RWPE2 (cell line): ENCODE data around the gene TTLL13.

ENCODE experiments used
- ATAC-seq: fragments of 200-7000 bp; cut with Tn5 transposase; 3 replicates; pipeline ENCODE4 v1.9.1; 2021; ENCODE audit warnings: low read depth
- DNase-seq: peaks from one replicate; pipeline ENCODE4 v3.0.0-alpha.2; 2020; ENCODE audit warnings: low spot score
- H3K27ac ChIP-seq: fragments of 450-650 bp; 2 replicates; pipeline ENCODE4 v1.5.1; 2017; ENCODE audit warnings: mild to moderate bottlenecking; ENCODE audit not compliant: poor library complexity, severe bottlenecking
- H3K27me3 ChIP-seq: fragments of 250-450 bp; sonication (Bioruptor Pico); 2 replicates; pipeline ENCODE4 v1.5.1; 2021; ENCODE audit warnings: mild to moderate bottlenecking, moderate library complexity; ENCODE audit not compliant: insufficient read depth, poor library complexity, severe bottlenecking
- H3K36me3 ChIP-seq: fragments of 250-450 bp; sonication (Bioruptor Pico); 2 replicates; pipeline ENCODE4 v1.5.1; 2020; ENCODE audit warnings: low read depth, mild to moderate bottlenecking, moderate library complexity
- H3K4me1 ChIP-seq: fragments of 250-450 bp; sonication (Bioruptor Pico); 2 replicates; pipeline ENCODE4 v1.5.1; 2021; ENCODE audit warnings: mild to moderate bottlenecking, moderate library complexity; ENCODE audit not compliant: insufficient read depth, poor library complexity, severe bottlenecking
- H3K4me3 ChIP-seq: fragments of 250-450 bp; sonication (Bioruptor Pico); 2 replicates; pipeline ENCODE4 v1.5.1; 2021; ENCODE audit warnings: mild to moderate bottlenecking, moderate library complexity; ENCODE audit not compliant: severe bottlenecking
- H3K9me3 ChIP-seq: fragments of 250-450 bp; sonication (Bioruptor Pico); 2 replicates; pipeline ENCODE4 v1.5.1; 2021; ENCODE audit warnings: mild to moderate bottlenecking, moderate library complexity; ENCODE audit not compliant: severe bottlenecking
- TF ChIP-seq, protein P1 (sequence below): fragments of 450-650 bp; IDR thresholded peaks from one replicate; pipeline ENCODE4 v1.5.1; 2017; ENCODE audit warnings: mild to moderate bottlenecking, moderate library complexity; ENCODE audit not compliant: poor library complexity, severe bottlenecking

TTLL13 gene

DNA sequence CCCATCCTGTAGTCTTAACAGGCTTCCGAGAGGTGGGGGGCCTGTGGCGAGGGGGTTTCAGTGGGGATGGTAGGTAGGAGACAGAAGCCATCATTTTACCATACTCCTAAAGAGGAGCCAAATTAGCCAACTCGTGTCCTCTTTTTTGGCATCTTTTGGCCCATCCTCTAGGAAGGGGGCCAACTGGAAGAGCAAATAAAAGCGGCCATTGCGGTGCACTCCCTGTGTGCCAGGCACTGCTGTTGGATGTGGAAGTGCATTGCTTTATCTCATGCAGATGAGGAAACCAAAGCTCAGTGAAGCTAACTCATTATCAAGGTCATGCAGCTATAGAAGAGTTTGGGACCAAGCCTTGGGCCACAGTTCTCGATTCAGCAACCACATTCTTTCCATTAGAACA lies 42.1 kb upstream of the TTLL13 start:
- H3K9me3 ChIP-seq, result no peaks in the 10 kb centered on the region
- DNase-seq, result no peak
- peaks cover 69% of the 10 kb centered on the region for H3K4me1 ChIP-seq
- TF ChIP-seq, protein P1, sequence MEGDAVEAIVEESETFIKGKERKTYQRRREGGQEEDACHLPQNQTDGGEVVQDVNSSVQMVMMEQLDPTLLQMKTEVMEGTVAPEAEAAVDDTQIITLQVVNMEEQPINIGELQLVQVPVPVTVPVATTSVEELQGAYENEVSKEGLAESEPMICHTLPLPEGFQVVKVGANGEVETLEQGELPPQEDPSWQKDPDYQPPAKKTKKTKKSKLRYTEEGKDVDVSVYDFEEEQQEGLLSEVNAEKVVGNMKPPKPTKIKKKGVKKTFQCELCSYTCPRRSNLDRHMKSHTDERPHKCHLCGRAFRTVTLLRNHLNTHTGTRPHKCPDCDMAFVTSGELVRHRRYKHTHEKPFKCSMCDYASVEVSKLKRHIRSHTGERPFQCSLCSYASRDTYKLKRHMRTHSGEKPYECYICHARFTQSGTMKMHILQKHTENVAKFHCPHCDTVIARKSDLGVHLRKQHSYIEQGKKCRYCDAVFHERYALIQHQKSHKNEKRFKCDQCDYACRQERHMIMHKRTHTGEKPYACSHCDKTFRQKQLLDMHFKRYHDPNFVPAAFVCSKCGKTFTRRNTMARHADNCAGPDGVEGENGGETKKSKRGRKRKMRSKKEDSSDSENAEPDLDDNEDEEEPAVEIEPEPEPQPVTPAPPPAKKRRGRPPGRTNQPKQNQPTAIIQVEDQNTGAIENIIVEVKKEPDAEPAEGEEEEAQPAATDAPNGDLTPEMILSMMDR, result no peak
- peaks cover 91% of the 10 kb centered on the region for H3K36me3 ChIP-seq
- no peaks in the 10 kb centered on the region for H3K27me3 ChIP-seq
- no peak overlapping the region for H3K4me3 ChIP-seq
- ATAC-seq, result no peak
- H3K27ac ChIP-seq, result peak overlapping the region; percentile 98

GRCh38 chr15:90208356-90208755 lies 41.0 kb upstream of the TTLL13 start:
- TF ChIP-seq, protein P1, result no peak
- Histone ChIP-seq H3K9me3 (no peaks in the 10 kb centered on the region), H3K4me3 (no peak overlapping the region), H3K4me1 (peaks cover 71% of the 10 kb centered on the region), H3K36me3 (peaks cover 91% of the 10 kb centered on the region), H3K27me3 (no peaks in the 10 kb centered on the region), H3K27ac (peak overlapping the region; percentile 98)
- DNase-seq (no peak), ATAC-seq (no peak)

- no peak for DNase-seq
- Histone ChIP-seq H3K4me3 (no peak overlapping the region), H3K9me3 (no peaks in the 10 kb centered on the region), H3K4me1 (peaks cover 66% of the 10 kb centered on the region), H3K27ac (peak overlapping the region; percentile 98), H3K27me3 (no peaks in the 10 kb centered on the region), H3K36me3 (peaks cover 91% of the 10 kb centered on the region)
- TF ChIP-seq, protein P1, result no peak
- ATAC-seq, result no peak
These were observed 39.8 kb upstream of the TTLL13 start for GRCh38 chr15:90209591-90209990.

- Histone ChIP-seq H3K36me3 (peaks cover 91% of the 10 kb centered on the region), H3K4me3 (no peak overlapping the region), H3K4me1 (peaks cover 58% of the 10 kb centered on the region), H3K9me3 (no peaks in the 10 kb centered on the region), H3K27me3 (no peaks in the 10 kb centered on the region), H3K27ac (peak overlapping the region; percentile 98)
- ATAC-seq (no peak), DNase-seq (no peak)
- TF ChIP-seq, protein P1, result no peak
These were observed 38.8 kb upstream of the TTLL13 start for GRCh38 chr15:90210593-90210992.

DNA sequence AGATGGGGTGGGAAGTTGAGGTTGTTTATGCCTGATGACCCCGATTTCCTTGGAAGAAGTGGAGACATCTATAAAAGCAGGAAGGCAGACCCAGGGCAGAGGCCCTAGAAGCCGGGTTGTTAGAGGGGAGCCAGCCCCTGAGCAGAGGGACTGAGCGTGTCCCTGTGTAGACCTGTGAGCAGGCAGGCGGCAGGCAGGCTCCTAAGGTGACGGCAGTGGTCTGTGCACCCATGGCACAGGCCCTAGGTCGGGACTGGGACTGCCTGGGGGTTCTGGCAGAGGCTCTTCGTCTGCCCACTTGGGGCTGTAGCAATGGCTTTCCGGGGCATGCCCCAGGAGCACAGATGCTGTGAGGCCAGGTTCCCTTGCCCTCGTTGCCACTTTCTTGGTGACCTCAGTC lies 38.3 kb upstream of the TTLL13 start:
- H3K4me1 ChIP-seq, result peaks cover 54% of the 10 kb centered on the region
- TF ChIP-seq, protein P1, result no peak
- no peaks in the 10 kb centered on the region for H3K27me3 ChIP-seq
- DNase-seq, result no peak
- H3K36me3 ChIP-seq, result peaks cover 91% of the 10 kb centered on the region
- H3K9me3 ChIP-seq, result no peaks in the 10 kb centered on the region
- H3K4me3 ChIP-seq, result no peak overlapping the region
- H3K27ac ChIP-seq, result peak overlapping the region; percentile 98
- ATAC-seq, result peak; percentile 1; the same call in 2 of the 3 replicates
